ENCODE data around the gene ITSN1.

Gene ITSN1

DNA sequence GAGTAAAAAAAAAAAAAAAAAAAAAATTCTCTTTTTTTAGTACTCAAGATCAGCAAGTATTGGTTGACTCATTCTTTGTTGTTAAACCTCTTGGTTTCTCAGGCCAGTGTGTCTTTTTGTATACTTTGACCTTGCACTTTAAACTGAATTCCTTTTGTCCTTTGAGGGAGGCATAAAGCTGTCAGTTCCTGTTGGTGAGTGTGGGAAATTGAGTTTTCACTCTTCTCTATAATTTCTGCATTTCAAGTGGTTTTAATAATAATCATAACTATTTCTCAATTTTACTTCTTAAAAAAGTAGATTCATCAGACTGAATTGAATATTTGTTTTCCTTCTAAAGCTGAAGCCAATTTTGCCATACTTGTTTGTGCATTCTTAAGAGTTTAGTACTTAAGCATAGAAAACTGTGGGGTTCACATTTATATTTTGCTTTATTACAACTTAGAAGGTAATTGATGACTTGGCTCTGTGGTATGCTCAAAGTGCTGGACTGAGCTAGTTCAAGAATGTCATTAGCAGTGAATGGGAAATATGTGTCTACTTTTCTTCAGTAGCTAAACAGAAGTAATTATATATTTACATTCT, 43.4 kb downstream of the ITSN1 start:
- peaks cover 50% of the 10 kb centered on the region for H3K4me1 ChIP-seq (ENCODE audit: control insufficient read depth, insufficient read depth, low read length)
- peak overlapping the region; percentile 41 for H3K4me2 ChIP-seq (ENCODE audit: low read length)
- no peaks in the 10 kb centered on the region for H3K9me3 ChIP-seq (replicated peaks; ENCODE audit: low read length)
- peak overlapping the region; percentile 29 for H3K9ac ChIP-seq (ENCODE audit: low read depth, low read length)
- H3K4me3 ChIP-seq (ENCODE audit: low read length): no peak overlapping the region
- H3K27me3 ChIP-seq (ENCODE audit: control insufficient read depth, insufficient read depth, low read length): no peaks in the 10 kb centered on the region
- no peaks in the 10 kb centered on the region for H3K36me3 ChIP-seq (ENCODE audit: insufficient read depth, low read length)

DNA sequence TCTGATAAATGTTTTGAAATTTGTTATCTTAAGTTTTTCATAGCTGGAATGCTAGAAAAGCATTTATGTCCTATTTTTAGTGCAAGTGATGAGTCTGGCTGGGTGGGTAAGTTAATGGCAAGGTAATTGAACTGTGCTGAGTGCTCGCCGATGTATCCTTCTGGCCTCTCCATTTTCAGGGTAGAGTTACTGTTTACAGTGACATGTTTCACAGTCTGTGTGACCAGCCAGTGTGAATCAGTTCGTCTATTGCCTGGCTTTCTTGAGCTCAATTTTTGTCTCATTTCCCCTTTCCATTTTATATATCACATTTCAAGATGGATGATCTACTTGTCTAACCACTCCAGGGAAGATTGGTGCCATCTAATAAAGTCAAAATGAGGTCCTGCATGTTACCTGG, 44.1 kb downstream of the ITSN1 start:
- Histone ChIP-seq H3K27me3 (ENCODE audit: control insufficient read depth, insufficient read depth, low read length) (no peaks in the 10 kb centered on the region), H3K4me2 (ENCODE audit: low read length) (peak overlapping the region; percentile 41), H3K4me1 (ENCODE audit: control insufficient read depth, insufficient read depth, low read length) (peaks cover 50% of the 10 kb centered on the region), H3K4me3 (ENCODE audit: low read length) (no peak overlapping the region), H3K36me3 (ENCODE audit: insufficient read depth, low read length) (no peaks in the 10 kb centered on the region), H3K9me3 (replicated peaks; ENCODE audit: low read length) (no peaks in the 10 kb centered on the region), H3K9ac (ENCODE audit: low read depth, low read length) (peak overlapping the region; percentile 24)

DNA sequence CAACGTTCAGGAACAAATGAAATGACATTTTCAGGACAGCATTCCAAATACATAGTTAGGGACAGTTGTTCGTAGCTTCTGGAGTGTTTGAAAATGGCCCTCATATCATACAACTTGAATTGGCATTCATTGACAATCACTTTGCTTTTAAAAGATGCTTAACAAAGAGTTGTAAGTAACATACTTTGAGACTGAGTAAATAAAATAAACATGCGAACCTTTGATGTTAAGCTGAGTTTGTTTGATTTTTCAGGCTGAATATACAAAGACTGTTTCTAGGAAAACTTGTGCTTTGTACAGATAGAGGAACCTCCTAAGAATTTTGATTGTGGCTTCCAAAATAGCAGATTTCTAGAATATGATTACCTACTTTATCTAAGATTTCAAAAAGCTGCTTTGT, 45.3 kb downstream of the ITSN1 start:
- no peak overlapping the region for H3K4me3 ChIP-seq (ENCODE audit: low read length)
- H3K4me1 ChIP-seq (ENCODE audit: control insufficient read depth, insufficient read depth, low read length): peaks cover 46% of the 10 kb centered on the region
- H3K9ac ChIP-seq (ENCODE audit: low read depth, low read length): no peak overlapping the region
- no peak overlapping the region for H3K4me2 ChIP-seq (ENCODE audit: low read length)
- H3K27me3 ChIP-seq (ENCODE audit: control insufficient read depth, insufficient read depth, low read length): no peaks in the 10 kb centered on the region
- H3K36me3 ChIP-seq (ENCODE audit: insufficient read depth, low read length): no peaks in the 10 kb centered on the region
- H3K9me3 ChIP-seq (replicated peaks; ENCODE audit: low read length): no peaks in the 10 kb centered on the region

DNA sequence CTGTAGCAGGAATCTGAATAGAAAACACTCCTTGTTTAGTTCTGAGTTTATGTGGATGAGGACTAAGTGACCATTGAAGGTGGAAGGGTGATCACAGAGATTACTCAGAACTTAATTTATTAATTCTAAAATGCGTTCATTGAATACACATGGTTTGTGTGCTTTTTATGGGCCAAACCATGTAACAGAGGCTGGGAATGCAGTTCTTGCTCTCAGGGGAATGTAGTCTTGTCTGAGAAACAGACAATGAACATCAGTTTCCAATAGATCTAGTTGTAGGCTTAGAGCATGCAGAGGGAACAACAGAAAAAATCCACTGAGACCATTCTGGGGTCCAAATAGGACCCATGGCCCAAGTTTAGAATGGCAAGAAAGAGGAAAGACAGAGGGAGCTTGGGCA, 46.1 kb downstream of the ITSN1 start:
- Histone ChIP-seq H3K4me3 (ENCODE audit: low read length) (no peak overlapping the region), H3K27me3 (ENCODE audit: control insufficient read depth, insufficient read depth, low read length) (no peaks in the 10 kb centered on the region), H3K36me3 (ENCODE audit: insufficient read depth, low read length) (no peaks in the 10 kb centered on the region), H3K9ac (ENCODE audit: low read depth, low read length) (no peak overlapping the region), H3K4me2 (ENCODE audit: low read length) (no peak overlapping the region), H3K4me1 (ENCODE audit: control insufficient read depth, insufficient read depth, low read length) (peaks cover 39% of the 10 kb centered on the region), H3K9me3 (replicated peaks; ENCODE audit: low read length) (no peaks in the 10 kb centered on the region)

DNA sequence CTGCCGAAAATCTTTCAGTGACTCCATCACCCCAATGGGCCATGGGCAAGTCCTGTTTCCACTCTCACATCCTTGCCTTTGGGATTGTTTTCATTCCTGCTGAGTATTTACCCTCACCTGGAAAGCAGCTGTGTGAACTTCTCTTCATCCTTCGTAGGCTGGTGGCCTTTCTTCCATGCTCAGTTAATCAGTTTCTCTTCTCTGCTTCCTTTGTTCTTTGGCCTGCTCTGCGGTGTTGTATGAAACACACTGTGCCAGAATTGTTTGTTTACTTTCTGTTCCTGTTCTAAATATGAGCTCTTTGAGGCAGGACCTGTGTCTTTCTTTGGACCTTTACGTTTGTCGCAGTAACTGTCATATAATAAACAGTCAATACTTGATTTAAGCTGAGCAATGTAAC, 48.6 kb downstream of the ITSN1 start:
- no peaks in the 10 kb centered on the region for H3K27me3 ChIP-seq (ENCODE audit: control insufficient read depth, insufficient read depth, low read length)
- H3K4me2 ChIP-seq (ENCODE audit: low read length): no peak overlapping the region
- H3K9me3 ChIP-seq (replicated peaks; ENCODE audit: low read length): no peaks in the 10 kb centered on the region
- no peak overlapping the region for H3K4me3 ChIP-seq (ENCODE audit: low read length)
- H3K9ac ChIP-seq (ENCODE audit: low read depth, low read length): no peak overlapping the region
- no peaks in the 10 kb centered on the region for H3K36me3 ChIP-seq (ENCODE audit: insufficient read depth, low read length)
- H3K4me1 ChIP-seq (ENCODE audit: control insufficient read depth, insufficient read depth, low read length): peaks cover 14% of the 10 kb centered on the region

DNA sequence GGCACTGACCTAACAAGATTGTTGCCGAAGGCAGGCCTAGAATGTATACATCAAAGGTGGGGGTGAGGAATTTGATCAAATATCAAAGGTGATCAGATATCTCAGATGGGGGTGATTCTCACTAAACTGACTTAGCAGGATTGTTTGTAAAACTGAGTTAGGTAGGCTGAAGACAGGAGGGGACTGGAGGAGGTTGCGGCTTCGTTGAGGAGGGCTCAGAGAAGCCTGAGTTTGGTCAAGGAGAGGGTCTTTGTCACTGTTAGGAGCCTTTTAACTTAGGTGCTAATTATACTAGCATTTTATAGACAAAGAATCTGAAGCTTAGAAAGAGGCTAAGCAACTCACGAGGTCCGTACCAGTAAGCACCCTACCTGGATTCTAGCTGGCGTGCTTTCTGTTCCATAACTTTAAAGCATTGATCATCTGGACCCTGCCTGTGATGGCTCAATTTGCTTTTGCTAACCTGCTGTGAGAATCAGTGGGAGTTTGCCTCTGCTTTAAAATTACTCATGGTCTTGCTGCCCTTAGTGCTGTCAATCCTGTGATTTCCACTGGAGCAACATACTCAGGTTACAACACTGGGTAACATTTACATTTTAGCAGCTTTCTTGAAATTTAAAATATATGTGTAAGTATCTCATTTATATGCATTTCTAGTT, 49.8 kb downstream of the ITSN1 start:
- Histone ChIP-seq H3K4me2 (ENCODE audit: low read length) (no peak overlapping the region), H3K36me3 (ENCODE audit: insufficient read depth, low read length) (no peaks in the 10 kb centered on the region), H3K4me1 (ENCODE audit: control insufficient read depth, insufficient read depth, low read length) (peaks cover 10% of the 10 kb centered on the region), H3K9me3 (replicated peaks; ENCODE audit: low read length) (no peaks in the 10 kb centered on the region), H3K9ac (ENCODE audit: low read depth, low read length) (no peak overlapping the region), H3K27me3 (ENCODE audit: control insufficient read depth, insufficient read depth, low read length) (no peaks in the 10 kb centered on the region), H3K4me3 (ENCODE audit: low read length) (no peak overlapping the region)

DNA sequence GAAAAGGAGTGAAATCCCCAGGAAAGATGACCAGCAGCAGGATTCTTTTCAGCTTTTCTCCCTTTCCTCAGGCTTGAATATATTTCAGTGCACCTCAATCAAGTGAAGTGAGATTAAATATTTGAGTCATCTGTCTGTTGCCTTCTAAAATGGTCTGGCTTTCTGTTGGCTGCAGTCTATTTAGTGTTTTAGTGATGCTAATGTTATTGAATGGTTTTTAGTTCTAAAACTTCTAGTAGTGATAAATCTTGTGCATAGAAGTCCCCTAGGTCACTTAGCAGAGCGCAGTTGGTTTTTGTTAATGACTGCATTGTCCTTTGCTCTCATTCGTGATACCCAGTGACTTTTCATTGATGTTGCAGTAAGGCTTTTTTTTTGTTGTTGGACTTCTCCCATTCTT, 53.5 kb downstream of the ITSN1 start:
- no peak overlapping the region for H3K9ac ChIP-seq (ENCODE audit: low read depth, low read length)
- H3K36me3 ChIP-seq (ENCODE audit: insufficient read depth, low read length): no peaks in the 10 kb centered on the region
- no peak overlapping the region for H3K4me3 ChIP-seq (ENCODE audit: low read length)
- no peaks in the 10 kb centered on the region for H3K27me3 ChIP-seq (ENCODE audit: control insufficient read depth, insufficient read depth, low read length)
- H3K9me3 ChIP-seq (replicated peaks; ENCODE audit: low read length): no peaks in the 10 kb centered on the region
- H3K4me2 ChIP-seq (ENCODE audit: low read length): no peak overlapping the region
- peaks cover 6% of the 10 kb centered on the region for H3K4me1 ChIP-seq (ENCODE audit: control insufficient read depth, insufficient read depth, low read length)

DNA sequence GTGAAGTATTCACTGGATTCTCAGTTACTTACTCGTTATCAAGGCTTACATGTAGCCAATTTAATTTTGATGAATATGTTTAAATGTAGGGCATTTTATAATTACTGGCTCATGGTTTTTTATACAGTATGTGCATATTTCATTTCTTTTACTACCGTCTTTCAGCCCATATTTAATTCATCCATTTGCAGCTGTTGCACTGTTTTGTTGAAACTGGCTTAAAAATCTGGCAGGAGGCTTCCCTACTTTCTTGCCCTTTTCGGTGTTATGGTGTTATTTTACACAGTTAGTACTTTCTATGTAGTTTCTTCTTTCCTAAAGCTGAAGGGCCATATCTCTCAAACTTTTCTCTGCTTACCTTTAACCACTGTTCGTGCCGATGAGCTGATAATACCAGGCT, 54.2 kb downstream of the ITSN1 start:
- Histone ChIP-seq H3K4me3 (ENCODE audit: low read length) (no peak overlapping the region), H3K27me3 (ENCODE audit: control insufficient read depth, insufficient read depth, low read length) (no peaks in the 10 kb centered on the region), H3K36me3 (ENCODE audit: insufficient read depth, low read length) (no peaks in the 10 kb centered on the region), H3K4me2 (ENCODE audit: low read length) (peak overlapping the region; percentile 6), H3K4me1 (ENCODE audit: control insufficient read depth, insufficient read depth, low read length) (peaks cover 6% of the 10 kb centered on the region), H3K9ac (ENCODE audit: low read depth, low read length) (no peak overlapping the region), H3K9me3 (replicated peaks; ENCODE audit: low read length) (no peaks in the 10 kb centered on the region)

DNA sequence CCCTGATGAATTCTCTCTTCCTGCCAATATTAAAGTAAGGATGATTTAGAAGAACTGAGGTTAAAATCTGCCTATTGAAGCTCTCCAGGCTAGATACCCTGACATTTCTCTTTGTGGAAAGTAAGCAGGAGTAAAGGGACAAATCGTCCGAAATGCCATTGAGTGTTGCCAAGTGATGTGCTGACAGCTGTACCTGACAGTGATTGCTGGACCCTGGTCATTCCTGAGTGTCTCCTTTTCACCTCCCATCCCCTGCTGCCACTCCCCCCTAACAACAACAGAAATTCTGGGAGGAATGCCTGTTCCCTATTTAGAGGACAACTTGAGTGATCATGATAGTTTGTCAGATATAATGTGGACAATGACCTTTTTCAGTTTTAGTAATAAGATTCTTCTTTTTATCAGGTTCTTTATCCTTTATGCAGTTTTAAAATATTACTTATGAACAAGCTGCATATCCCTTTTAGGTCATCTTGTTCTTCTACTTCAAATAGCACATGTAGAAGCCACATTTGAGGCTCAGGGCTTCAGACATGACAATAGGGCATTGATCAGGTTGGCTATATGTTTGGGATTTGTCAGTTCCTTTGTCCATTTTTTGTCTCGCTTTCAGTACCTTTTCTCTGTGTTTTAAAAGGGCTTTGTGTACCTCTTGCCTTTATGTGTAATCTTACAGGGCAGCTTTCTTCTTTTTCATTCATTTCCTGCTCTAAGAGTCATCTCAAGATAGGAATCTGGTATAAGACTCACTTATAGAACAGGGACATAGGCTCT, 56.0 kb downstream of the ITSN1 start:
- Histone ChIP-seq H3K9ac (ENCODE audit: low read depth, low read length) (no peak overlapping the region), H3K36me3 (ENCODE audit: insufficient read depth, low read length) (no peaks in the 10 kb centered on the region), H3K27me3 (ENCODE audit: control insufficient read depth, insufficient read depth, low read length) (no peaks in the 10 kb centered on the region), H3K4me2 (ENCODE audit: low read length) (no peak overlapping the region), H3K4me3 (ENCODE audit: low read length) (no peak overlapping the region), H3K4me1 (ENCODE audit: control insufficient read depth, insufficient read depth, low read length) (peaks cover 6% of the 10 kb centered on the region), H3K9me3 (replicated peaks; ENCODE audit: low read length) (no peaks in the 10 kb centered on the region)

DNA sequence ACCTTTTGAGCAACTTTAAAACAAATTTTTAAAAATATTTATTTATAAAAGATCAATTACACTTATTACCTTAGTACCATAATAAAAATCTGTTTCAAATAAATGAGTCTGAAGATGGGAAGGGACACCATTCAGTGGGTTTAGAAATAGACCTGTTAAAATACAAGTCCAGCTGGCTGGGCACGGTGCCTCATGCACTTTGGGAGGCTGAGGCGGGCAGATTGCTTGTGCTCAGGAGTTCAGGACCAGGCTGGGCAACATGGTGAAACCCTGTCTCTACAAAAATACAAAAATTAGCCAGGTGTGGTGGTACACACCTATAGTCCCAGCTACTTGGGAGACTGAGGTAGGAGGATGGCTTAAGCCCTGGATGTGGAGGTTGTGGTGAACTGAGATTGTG, 57.0 kb downstream of the ITSN1 start:
- H3K4me3 ChIP-seq (ENCODE audit: low read length): no peak overlapping the region
- no peaks in the 10 kb centered on the region for H3K27me3 ChIP-seq (ENCODE audit: control insufficient read depth, insufficient read depth, low read length)
- H3K9ac ChIP-seq (ENCODE audit: low read depth, low read length): no peak overlapping the region
- H3K36me3 ChIP-seq (ENCODE audit: insufficient read depth, low read length): no peaks in the 10 kb centered on the region
- H3K9me3 ChIP-seq (replicated peaks; ENCODE audit: low read length): no peaks in the 10 kb centered on the region
- no peak overlapping the region for H3K4me2 ChIP-seq (ENCODE audit: low read length)
- peaks cover 6% of the 10 kb centered on the region for H3K4me1 ChIP-seq (ENCODE audit: control insufficient read depth, insufficient read depth, low read length)

DNA sequence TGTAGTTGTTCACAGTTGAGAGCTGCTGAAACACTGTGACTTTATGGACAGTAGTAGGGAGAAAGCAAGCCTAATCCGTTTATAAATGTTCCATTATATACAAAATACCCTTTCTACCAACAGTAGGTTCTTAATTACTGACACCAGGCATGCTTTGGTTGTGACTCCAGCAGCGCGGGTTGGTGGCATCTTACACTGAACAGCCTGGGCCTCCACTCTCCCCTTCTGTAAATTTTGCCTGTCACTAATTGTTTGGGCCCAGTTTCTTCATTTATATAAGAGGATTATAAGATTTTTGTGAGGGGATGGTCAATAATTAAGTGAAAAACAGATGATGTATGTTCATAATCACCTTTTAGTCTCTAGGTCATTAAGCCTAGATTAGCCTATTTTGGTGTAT, 58.2 kb downstream of the ITSN1 start:
- Histone ChIP-seq H3K4me1 (ENCODE audit: control insufficient read depth, insufficient read depth, low read length) (peaks cover 6% of the 10 kb centered on the region), H3K9me3 (replicated peaks; ENCODE audit: low read length) (no peaks in the 10 kb centered on the region), H3K27me3 (ENCODE audit: control insufficient read depth, insufficient read depth, low read length) (no peaks in the 10 kb centered on the region), H3K4me2 (ENCODE audit: low read length) (no peak overlapping the region), H3K36me3 (ENCODE audit: insufficient read depth, low read length) (no peaks in the 10 kb centered on the region), H3K4me3 (ENCODE audit: low read length) (no peak overlapping the region), H3K9ac (ENCODE audit: low read depth, low read length) (no peak overlapping the region)

All from skeletal muscle satellite cell (primary cell).